ENCODE results near the gene UNC5B. TPM values are rescaled to one million over a fixed set of nuclear protein-coding genes. Genes with fewer than 3 reads are reported as not detected.
"Not testable (repeated sequence)": the region's sequence is repeated elsewhere in the genome, so short reads cannot be mapped to it uniquely, and the experiment has no call there.

UNC5B gene
- total RNA-seq, 1 donor = 0.10 TPM

DNA sequence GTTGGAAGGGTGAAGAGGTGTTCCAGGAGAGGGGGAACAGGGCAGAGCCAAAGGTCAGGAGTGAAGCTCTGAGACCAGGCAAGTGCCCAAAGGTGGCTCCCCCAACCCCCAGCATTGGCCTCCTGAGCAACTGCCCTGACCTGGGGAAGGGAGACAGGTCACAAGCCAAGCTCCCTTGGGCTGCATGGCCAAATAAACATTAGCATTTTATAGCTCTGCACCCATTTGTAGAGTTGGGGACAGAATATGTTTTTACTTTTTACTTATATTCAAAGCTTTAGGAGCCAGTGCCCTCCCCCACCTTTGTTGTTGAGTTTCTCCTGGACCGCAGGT, 4.0 kb downstream of the UNC5B start:
- Histone ChIP-seq H3K4me3 (ENCODE audit: low read length) (no peak overlapping the region), H3K4me1 (ENCODE audit: insufficient read depth, low read length) (peaks cover 26% of the 10 kb centered on the region), H3K27me3 (ENCODE audit: insufficient read depth, low read length) (peaks cover 61% of the 10 kb centered on the region), H3K9me3 (ENCODE audit: low read depth, low read length) (no peaks in the 10 kb centered on the region)

DNA sequence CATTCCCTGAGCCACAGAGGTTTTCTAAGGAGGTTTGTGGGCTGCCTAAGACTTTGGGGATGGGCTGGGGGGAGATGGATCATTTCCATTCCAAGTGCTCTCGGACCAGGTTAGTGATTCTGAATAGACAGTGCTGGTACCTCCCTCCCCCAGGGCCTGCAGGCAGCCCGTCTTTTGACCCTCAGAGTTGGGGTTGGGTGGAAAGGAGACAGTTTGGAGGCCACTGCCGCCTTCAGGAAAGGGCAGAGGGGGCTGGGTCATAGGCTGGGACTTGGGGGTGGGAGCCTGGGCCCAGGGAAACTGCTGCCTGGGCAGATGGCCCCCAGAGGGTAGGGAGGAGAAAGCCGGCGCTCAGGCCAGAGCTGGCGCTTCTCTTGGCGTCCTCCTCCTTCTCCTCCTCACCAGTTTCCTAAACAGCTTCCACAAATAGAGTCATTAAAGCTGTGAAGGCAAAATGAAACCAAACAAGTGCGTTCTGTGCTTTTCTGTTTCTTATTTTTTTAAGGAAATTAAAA, 4.4 kb downstream of the UNC5B start:
- peak overlapping the region; percentile 22 for H3K4me3 ChIP-seq (ENCODE audit: low read length)
- H3K27me3 ChIP-seq (ENCODE audit: insufficient read depth, low read length) = peaks cover 56% of the 10 kb centered on the region
- H3K9me3 ChIP-seq (ENCODE audit: low read depth, low read length) = no peaks in the 10 kb centered on the region
- peaks cover 26% of the 10 kb centered on the region for H3K4me1 ChIP-seq (ENCODE audit: insufficient read depth, low read length)

- Histone ChIP-seq H3K4me3 (ENCODE audit: low read length) (peak overlapping the region; percentile 22), H3K27me3 (ENCODE audit: insufficient read depth, low read length) (peaks cover 52% of the 10 kb centered on the region), H3K9me3 (ENCODE audit: low read depth, low read length) (no peaks in the 10 kb centered on the region), H3K4me1 (ENCODE audit: insufficient read depth, low read length) (peaks cover 21% of the 10 kb centered on the region)
Observed at GRCh38 chr10:71217266-71218045, 5.1 kb downstream of the UNC5B start.

- Histone ChIP-seq H3K27me3 (ENCODE audit: insufficient read depth, low read length) (peaks cover 50% of the 10 kb centered on the region), H3K4me1 (ENCODE audit: insufficient read depth, low read length) (peaks cover 16% of the 10 kb centered on the region), H3K9me3 (ENCODE audit: low read depth, low read length) (no peaks in the 10 kb centered on the region), H3K4me3 (ENCODE audit: low read length) (no peak overlapping the region)
Observed at GRCh38 chr10:71218046-71218650, 5.8 kb downstream of the UNC5B start.

DNA sequence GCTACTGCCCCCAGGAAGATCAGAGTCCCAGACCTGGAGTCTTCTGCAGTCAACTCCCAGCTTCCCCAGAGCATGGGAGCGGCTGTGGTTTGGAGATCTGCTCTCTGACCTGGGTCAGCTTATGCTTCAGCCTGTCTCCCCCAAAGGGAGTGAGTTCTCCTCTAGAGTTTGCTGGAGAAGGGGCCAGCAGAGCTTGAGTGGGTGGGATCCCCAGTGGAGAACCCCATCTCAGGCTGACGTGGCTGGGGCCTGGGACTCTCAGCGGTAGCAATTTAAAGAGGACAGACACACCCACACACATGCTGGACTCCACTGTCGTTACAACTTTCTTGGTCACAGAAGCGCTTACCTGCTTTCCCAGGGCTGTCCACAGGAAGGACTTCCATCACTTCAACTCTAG, 6.3 kb downstream of the UNC5B start:
- no peaks in the 10 kb centered on the region for H3K9me3 ChIP-seq (ENCODE audit: low read depth, low read length)
- no peak overlapping the region for H3K4me3 ChIP-seq (ENCODE audit: low read length)
- H3K4me1 ChIP-seq (ENCODE audit: insufficient read depth, low read length) = peaks cover 12% of the 10 kb centered on the region
- H3K27me3 ChIP-seq (ENCODE audit: insufficient read depth, low read length) = peaks cover 45% of the 10 kb centered on the region

DNA sequence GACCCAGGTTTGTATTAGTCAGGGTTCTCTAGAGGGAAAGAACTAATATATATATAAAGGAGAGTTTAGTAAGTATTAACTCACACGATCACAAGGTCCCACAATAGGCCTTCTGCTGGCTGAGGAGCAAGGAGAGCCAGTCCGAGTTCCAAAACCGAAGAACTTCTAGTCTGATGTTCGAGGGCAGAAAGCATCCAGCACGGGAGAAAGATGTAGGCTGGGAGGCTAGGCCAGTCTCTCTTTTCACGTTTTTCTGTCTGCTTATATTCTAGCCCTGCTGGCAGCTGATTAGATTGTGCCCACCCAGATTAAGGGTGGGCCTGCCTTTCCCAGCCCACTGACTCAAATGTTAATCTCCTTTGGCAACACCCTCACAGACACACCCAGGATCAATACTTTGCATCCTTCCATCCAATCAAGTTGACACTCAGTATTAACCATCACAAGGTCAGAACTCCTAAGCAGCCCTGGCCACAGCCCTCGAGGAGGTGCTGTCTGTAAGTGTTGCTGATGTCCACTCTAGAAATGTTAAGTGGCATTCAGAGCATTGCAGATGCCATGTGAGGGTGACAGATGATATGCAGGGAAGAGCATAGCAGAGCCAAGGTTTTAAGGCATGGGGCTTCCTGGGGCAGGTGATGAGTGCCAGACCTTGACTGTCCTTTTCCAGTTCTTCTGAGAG, 7.0 kb downstream of the UNC5B start:
- not testable (repeated sequence) for H3K4me3 ChIP-seq (ENCODE audit: low read length); H3K4me1 ChIP-seq (ENCODE audit: insufficient read depth, low read length); H3K9me3 ChIP-seq (ENCODE audit: low read depth, low read length)
- peaks cover 37% of the 10 kb centered on the region for H3K27me3 ChIP-seq (ENCODE audit: insufficient read depth, low read length)

- Histone ChIP-seq H3K4me3 (ENCODE audit: low read length) (no peak overlapping the region), H3K27me3 (ENCODE audit: insufficient read depth, low read length) (peaks cover 30% of the 10 kb centered on the region), H3K9me3 (ENCODE audit: low read depth, low read length) (no peaks in the 10 kb centered on the region), H3K4me1 (ENCODE audit: insufficient read depth, low read length) (peaks cover 9% of the 10 kb centered on the region)
Observed at GRCh38 chr10:71219918-71220688, 7.7 kb downstream of the UNC5B start.

DNA sequence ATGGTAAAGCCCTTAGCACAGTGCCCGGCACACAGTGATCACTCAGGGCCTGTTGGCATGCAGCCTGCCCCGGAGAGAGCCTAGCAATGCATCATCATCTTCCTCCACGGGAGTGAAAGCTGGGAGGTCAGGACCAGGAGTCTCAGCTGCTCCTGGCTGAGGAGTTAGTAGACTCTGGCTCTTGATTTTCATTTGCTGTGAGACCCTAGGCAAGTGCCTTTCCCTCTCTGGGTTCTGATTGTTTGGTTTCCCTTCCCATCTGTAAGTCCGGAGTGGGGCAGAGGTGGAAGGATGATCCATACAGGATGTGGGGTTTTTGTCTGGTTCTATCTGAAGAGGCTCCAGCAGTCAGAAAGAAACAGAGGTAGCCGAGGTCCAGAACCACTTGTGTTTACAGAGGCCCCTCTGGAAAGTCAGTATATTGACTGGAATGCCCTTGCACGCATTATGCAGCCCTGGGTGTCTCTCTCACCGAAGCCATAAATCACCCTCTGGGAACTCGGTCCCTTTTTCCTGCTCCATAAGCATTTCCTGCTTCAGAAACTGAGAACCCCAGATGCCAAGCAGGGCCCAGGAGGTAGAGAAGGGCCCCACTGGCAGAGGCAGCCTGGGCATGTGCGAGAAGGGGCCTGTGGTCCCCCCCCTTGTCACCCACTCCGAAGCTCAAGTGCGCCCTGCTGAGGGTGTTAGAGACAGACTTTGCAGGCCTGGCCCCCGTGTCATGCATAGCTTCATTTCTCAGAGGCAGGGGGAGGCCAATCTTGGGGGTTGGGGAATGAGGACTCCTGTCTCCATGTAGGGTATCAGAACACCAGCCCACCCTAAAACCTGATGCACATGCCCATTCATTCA, 8.5 kb downstream of the UNC5B start:
- peaks cover 9% of the 10 kb centered on the region for H3K4me1 ChIP-seq (ENCODE audit: insufficient read depth, low read length)
- H3K4me3 ChIP-seq (ENCODE audit: low read length) = no peak overlapping the region
- H3K9me3 ChIP-seq (ENCODE audit: low read depth, low read length) = no peaks in the 10 kb centered on the region
- H3K27me3 ChIP-seq (ENCODE audit: insufficient read depth, low read length) = peaks cover 23% of the 10 kb centered on the region

DNA sequence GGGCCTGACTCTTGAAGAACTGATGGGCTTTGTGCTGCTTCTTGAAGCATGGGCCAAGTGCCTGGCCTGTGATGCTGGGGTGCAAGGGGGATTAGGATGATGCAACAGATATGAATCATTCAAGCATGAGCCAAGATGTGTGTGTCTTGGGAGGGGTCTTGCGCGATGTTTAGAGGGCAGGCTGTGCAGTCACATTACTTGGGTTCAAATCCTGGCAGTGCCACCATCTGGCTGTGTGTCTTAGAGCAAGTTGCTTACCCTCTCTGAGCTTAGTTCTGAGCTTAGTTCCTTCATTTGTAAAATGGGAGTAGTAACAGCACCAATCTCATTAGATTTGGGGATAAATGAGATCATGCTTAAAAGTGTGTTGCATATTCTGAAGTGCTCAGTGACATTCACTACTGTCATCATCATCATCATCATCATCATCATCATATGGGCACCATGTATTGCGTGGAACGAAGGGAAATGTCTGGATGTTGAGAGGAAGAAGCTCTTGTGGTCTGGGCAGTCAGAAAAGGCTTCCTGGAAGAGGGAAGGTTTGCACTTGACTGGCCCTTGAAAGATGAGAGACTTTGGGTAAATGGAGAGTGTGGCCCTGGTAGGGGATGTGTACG, 9.3 kb downstream of the UNC5B start:
- peaks cover 15% of the 10 kb centered on the region for H3K27me3 ChIP-seq (ENCODE audit: insufficient read depth, low read length)
- H3K4me1 ChIP-seq (ENCODE audit: insufficient read depth, low read length) = peaks cover 7% of the 10 kb centered on the region
- no peak overlapping the region for H3K4me3 ChIP-seq (ENCODE audit: low read length)
- no peaks in the 10 kb centered on the region for H3K9me3 ChIP-seq (ENCODE audit: low read depth, low read length)

GRCh38 chr10:71222601-71223346, 10.4 kb downstream of the UNC5B start:
- H3K9me3 ChIP-seq (ENCODE audit: low read depth, low read length) = no peaks in the 10 kb centered on the region
- H3K4me3 ChIP-seq (ENCODE audit: low read length) = no peak overlapping the region
- peaks cover 10% of the 10 kb centered on the region for H3K27me3 ChIP-seq (ENCODE audit: insufficient read depth, low read length)
- H3K4me1 ChIP-seq (ENCODE audit: insufficient read depth, low read length) = no peaks in the 10 kb centered on the region

DNA sequence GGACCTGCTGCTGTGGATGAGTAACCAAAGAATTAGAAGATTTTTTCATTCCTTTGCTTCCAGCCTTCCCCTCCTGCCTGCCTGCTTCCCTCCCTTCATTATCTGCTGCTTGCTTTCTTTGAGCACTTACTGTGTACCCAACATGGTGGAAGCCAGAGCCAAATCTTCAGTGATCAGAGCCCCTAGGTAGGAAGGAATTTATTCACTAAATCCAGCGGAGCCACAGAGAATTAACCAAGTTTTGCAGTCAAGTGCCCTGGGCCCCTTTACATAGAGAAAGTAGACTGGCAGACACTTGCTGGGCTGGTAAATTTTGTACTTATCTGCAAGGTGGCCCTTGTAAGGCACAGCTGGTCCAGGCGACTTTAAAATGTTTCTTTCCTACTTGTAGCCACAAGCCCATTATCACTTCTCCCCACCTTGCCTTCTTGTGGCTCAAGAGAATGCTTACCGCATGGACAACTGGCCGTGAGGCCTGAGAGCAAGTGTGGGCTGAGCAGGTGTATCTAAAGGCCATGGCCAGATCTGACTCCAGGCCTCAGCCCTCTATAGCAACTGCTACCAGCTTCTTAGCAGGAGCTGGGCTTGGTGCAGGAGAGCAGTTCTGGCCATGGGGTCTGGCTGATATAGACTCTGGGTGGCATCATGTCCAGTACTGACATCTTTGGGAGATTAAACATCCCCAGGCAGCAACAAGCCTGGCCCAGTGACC, 11.1 kb downstream of the UNC5B start:
- Histone ChIP-seq H3K27me3 (ENCODE audit: insufficient read depth, low read length) (peaks cover 5% of the 10 kb centered on the region), H3K9me3 (ENCODE audit: low read depth, low read length) (no peaks in the 10 kb centered on the region), H3K4me3 (ENCODE audit: low read length) (no peak overlapping the region), H3K4me1 (ENCODE audit: insufficient read depth, low read length) (no peaks in the 10 kb centered on the region)

DNA sequence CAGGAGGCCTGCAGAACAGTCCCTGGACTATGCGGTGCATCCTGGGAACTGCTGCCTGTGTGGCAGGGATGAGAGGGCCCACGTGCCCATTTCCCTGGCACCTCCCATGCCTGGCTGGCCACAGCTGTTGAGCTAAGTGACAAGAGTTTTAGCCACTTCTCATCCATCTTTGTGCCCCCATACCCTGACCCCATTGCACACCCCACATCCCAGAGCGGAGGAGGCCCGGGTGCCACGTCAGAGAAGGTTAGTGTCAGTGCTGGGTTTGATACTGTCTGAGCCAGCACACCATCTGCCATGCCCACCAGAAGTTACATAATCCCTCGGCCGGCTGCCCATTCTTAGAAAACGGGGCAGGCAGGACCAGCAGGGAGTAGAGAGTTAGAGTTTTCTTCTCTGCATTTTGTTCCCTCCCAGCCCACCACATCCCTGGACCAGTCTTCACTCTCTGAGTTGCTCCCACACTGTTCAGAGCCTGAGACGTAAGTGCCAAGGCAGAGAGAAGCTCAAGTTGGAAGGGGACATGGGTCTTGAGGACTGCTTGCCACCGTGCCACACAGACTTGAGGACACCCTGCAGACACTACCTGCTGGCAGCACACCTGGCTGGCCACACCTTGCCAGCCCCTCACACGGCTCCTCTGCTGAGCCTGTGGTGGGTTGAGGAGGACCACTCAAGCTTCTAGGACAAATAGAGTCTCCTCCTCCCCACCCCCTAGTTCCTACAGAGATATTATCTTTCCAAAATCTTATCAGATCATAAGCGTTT, 13.1 kb downstream of the UNC5B start:
- H3K27me3 ChIP-seq (ENCODE audit: insufficient read depth, low read length) = no peaks in the 10 kb centered on the region
- no peaks in the 10 kb centered on the region for H3K4me1 ChIP-seq (ENCODE audit: insufficient read depth, low read length)
- no peak overlapping the region for H3K4me3 ChIP-seq (ENCODE audit: low read length)
- H3K9me3 ChIP-seq (ENCODE audit: low read depth, low read length) = no peaks in the 10 kb centered on the region

Measured in mononuclear cell (primary cell).